OCI-LY1 (cell line): ENCODE measurements around the gene C4orf54.

Source experiments
- CTCF ChIP-seq: fragments of 200-600 bp; sonication (generic), shearing (Covaris generic); IDR thresholded peaks from 2 replicates; pipeline ENCODE4 v1.5.1; 2017; ENCODE audit warnings: mild to moderate bottlenecking, antibody characterized with exemption, low read length, moderate library complexity, mixed read lengths
- EZH2 ChIP-seq: fragments of 200-600 bp; sonication (generic), shearing (Covaris generic); IDR thresholded peaks from 2 replicates; pipeline ENCODE4 v1.8.0; 2017; ENCODE audit warnings: borderline replicate concordance, mixed run types, mild to moderate bottlenecking, antibody characterized with exemption, low read length, moderate library complexity, mixed read lengths

- TF ChIP-seq CTCF, result no peak
- no peak for TF ChIP-seq EZH2
Observed at GRCh38 chr4:99640676-99641075, 17.0 kb downstream of the C4orf54 start.
